Gastrocnemius medialis (tissue), 4 donors: ENCODE measurements around the gene HSD3B7. TPM values are rescaled to one million over a fixed set of nuclear protein-coding genes. Genes with fewer than 3 reads are reported as not detected.

ENCODE experiments used
- ATAC-seq, 2 donors: fragments of 150-250 bp; one replicate each; pipeline ENCODE4 v1.9.1; 2016
- DNase-seq, 2 donors: peaks; one replicate each; pipeline ENCODE4 v3.0.0-alpha.2; 2019
- H3K27ac ChIP-seq, 4 donors: fragments of 200-600 bp; sonication (generic); 1 replicate in 1 of 4; 2 replicates in 3 of 4; pipeline ENCODE4 v1.5.1; 2016 to 2018; ENCODE audit warnings: mild to moderate bottlenecking in 2 of 4, moderate library complexity in 1 of 4
- H3K27me3 ChIP-seq, 3 donors: fragments of 200-600 bp; sonication (generic) in 2 of 3; 1 replicate in 1 of 3; 2 replicates in 2 of 3; pipeline versions ENCODE4 v1.5.1 to v1.6.0; 2016 to 2019; ENCODE audit warnings: mild to moderate bottlenecking in 1 of 3, moderate library complexity in 1 of 3
- H3K36me3 ChIP-seq, 2 donors: fragments of 200-600 bp; sonication (generic) in 1 of 2; one replicate each; pipeline ENCODE4 v1.5.1; 2017 to 2018
- H3K4me1 ChIP-seq, 2 donors: fragments of 200-600 bp; sonication (generic) in 1 of 2; one replicate each; pipeline ENCODE4 v1.5.1; 2016 to 2017; ENCODE audit warnings: mild to moderate bottlenecking in 2 of 2
- H3K4me3 ChIP-seq, 4 donors: fragments of 200-600 bp; sonication (generic) in 3 of 4; 1 replicate in 1 of 4; 2 replicates in 3 of 4; pipeline ENCODE4 v1.5.1; 2016 to 2019; ENCODE audit warnings: mild to moderate bottlenecking in 2 of 4
- H3K9me3 ChIP-seq, 3 donors: fragments of 200-600 bp; sonication (generic) in 2 of 3; 1 replicate in 1 of 3; 2 replicates in 2 of 3; pipeline ENCODE4 v1.5.1; 2016 to 2019
- POLR2A ChIP-seq, 2 donors: fragments of 450-650 bp; IDR thresholded peaks; one replicate each; pipeline ENCODE4 v1.6.1; 2017; ENCODE audit warnings: antibody characterized with exemption in 2 of 2, mild to moderate bottlenecking in 2 of 2, moderate library complexity in 2 of 2
- in situ Hi-C, 4 donors: fragments of 200-750 bp; cut with MboI; loops; one replicate each; pipeline versions ENCODE4 v1.15.0 to v1.8.0; 2017; ENCODE audit warnings: low sequenced_read_pairs in 4 of 4
- intact Hi-C: fragments of 100-400 bp; cut with DNase I; formaldehyde crosslinking; loops from one replicate; pipeline ENCODE4 v1.15.1; 2023; ENCODE audit warnings: low total_unique reads
- total RNA-seq, 4 donors: library from RNA; depleted of rRNA; stranded (reverse); fragments of >200 nt; gene quantifications; one replicate each; pipeline versions ENCODE4 v1.1.0 to v1.2.3, GENCODE V29; 2016
- TF ChIP-seq, protein P1 (sequence below), 5 experiments: fragments of 450-650 bp in 3 of 5; fragments of 200-600 bp in 2 of 5; sonication (generic) in 2 of 5; IDR thresholded peaks in 4 of 5; conservative IDR thresholded peaks in 1 of 5; 1 replicate in 4 of 5; 2 replicates in 1 of 5; pipeline ENCODE4 v1.5.1; 2016 to 2019; ENCODE audit warnings: antibody characterized with exemption in 5 of 5, mild to moderate bottlenecking in 3 of 5, moderate library complexity in 3 of 5

HSD3B7 gene
- total RNA-seq, 4 donors from 2014 or later: 1.5 to 6.8 (median 5.4) TPM

DNA sequence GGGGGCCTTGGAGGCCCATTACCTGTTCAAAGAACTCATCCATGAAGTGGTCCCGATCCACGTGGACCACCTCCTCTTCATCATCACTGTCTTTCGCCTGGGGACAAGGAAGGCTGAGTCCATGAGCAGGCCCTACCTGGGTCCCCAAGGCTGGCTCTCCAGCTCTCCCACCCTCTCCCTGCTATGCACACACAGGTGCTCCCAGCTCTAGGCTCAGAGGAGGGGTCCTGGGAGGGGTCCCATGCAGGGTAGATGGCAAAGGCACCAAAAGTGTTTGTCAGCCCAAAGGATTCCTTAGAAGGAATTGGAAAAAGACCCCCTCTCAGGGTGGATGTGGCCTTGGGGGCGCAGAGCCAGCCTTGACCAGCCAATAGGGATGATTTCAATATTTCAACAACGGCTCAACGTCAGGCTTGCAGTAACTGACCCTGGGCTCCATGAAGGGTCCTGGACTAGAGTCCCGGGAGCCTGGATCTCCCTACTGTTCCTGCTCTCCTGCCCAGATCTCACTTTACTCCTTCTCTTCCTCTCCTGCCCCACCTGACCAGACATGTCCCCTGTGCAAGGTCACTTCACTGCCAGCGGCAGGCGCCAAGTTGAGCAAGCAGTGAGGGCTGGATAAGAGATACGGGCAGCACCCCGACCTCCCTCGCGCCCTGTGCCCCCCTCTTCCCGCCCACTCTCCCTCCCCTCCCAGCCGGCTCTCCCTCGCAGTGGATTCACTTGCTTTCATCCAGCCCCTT lies 16.7 kb downstream of the HSD3B7 start:
- peaks cover 0 to 8% of the 10 kb centered on the region in 2 donors for H3K4me1 ChIP-seq
- ATAC-seq: no peak
- peaks cover 0 to 2% (median 0%) of the 10 kb centered on the region in 3 donors for H3K27me3 ChIP-seq
- no peaks in the 10 kb centered on the region for H3K36me3 ChIP-seq
- no peak overlapping the region for H3K4me3 ChIP-seq
- in situ Hi-C loops: loop anchor here in 2 of 4 donors (25.0 kb wide), 2 partner anchors 161 to 861 kb away; partner anchors contain the start of genes PRSS36 (in 1 of the 2) and ZNF267 (in 1 of the 2)
- intact Hi-C loops: no loop called here
- no peaks in the 10 kb centered on the region for H3K9me3 ChIP-seq
- DNase-seq: no peak
- TF ChIP-seq, protein P1, sequence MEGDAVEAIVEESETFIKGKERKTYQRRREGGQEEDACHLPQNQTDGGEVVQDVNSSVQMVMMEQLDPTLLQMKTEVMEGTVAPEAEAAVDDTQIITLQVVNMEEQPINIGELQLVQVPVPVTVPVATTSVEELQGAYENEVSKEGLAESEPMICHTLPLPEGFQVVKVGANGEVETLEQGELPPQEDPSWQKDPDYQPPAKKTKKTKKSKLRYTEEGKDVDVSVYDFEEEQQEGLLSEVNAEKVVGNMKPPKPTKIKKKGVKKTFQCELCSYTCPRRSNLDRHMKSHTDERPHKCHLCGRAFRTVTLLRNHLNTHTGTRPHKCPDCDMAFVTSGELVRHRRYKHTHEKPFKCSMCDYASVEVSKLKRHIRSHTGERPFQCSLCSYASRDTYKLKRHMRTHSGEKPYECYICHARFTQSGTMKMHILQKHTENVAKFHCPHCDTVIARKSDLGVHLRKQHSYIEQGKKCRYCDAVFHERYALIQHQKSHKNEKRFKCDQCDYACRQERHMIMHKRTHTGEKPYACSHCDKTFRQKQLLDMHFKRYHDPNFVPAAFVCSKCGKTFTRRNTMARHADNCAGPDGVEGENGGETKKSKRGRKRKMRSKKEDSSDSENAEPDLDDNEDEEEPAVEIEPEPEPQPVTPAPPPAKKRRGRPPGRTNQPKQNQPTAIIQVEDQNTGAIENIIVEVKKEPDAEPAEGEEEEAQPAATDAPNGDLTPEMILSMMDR (IDR thresholded peaks at IDR 0.05 in 4 of 5, conservative IDR thresholded peaks at IDR 0.05 in 1 of 5): no peak
- TF ChIP-seq POLR2A (IDR thresholded peaks at IDR 0.05): no peak
- H3K27ac ChIP-seq: no peak overlapping the region

DNA sequence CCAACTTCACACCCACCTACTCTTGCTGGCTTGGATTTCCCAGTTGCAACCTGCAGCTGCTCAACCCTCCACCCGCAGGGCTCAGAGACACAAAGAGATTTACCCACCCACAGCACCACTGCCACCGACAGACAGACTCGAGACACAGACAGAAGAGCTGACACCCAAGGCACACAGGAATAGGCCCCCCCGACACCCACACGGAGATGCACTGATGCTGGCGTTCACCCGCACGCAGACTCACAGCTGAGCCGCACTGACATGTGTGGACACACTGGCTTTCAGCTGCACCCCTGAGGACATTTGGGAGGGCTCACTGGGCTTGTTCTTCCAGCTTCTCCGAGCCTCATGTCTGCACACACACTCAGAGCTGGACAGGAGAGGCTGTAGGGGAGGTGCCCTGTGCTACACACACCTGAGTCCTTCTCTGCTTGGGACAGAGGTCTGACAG lies 17.3 kb downstream of the HSD3B7 start:
- intact Hi-C loops: no loop called here
- in situ Hi-C loops: loop anchor here in 2 of 4 donors (25.0 kb wide), 2 partner anchors 160 to 860 kb away; partner anchors contain the start of genes PRSS36 (in 1 of the 2) and ZNF267 (in 1 of the 2)
- TF ChIP-seq POLR2A (IDR thresholded peaks at IDR 0.05): no peak
- TF ChIP-seq, protein P1 (IDR thresholded peaks at IDR 0.05 in 4 of 5, conservative IDR thresholded peaks at IDR 0.05 in 1 of 5): no peak
- DNase-seq (no peak), ATAC-seq (no peak)
- no peaks in the 10 kb centered on the region for H3K9me3 ChIP-seq
- H3K4me3 ChIP-seq: no peak overlapping the region
- H3K27me3 ChIP-seq: peaks cover 0 to under 1% (median 0%) of the 10 kb centered on the region in 3 donors
- peaks cover 0 to 4% of the 10 kb centered on the region in 2 donors for H3K4me1 ChIP-seq
- no peaks in the 10 kb centered on the region for H3K36me3 ChIP-seq
- H3K27ac ChIP-seq: no peak overlapping the region

DNA sequence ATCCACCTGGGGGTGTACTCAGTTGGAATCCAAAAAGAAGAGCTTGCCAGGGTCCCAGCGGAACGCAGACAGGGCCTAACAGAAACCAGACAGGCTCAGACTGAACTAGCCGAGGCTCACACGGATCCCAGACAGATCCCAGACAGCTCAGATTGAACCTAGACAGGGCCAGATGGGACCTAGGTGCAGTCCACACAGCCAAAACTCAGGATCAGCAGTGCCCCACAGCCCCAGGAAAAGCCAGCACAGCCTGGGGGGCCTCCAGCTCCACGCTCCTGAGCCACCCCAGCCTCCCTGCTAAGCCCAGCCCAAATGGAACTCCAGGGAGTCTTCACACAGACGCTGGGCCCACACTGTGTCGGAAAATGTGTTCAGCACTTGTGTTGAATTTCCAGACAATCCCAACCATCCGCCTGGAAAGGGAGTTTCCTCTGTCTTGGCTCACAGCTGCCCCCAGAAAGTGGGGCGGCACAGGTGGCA lies 17.9 kb downstream of the HSD3B7 start:
- in situ Hi-C loops: loop anchor here in 2 of 4 donors (25.0 kb wide), 2 partner anchors 159 to 859 kb away; partner anchors contain the start of genes PRSS36 (in 1 of the 2) and ZNF267 (in 1 of the 2)
- intact Hi-C loops: no loop called here
- Histone ChIP-seq H3K36me3 (no peaks in the 10 kb centered on the region), H3K27ac (no peak overlapping the region), H3K4me1 (no peaks in the 10 kb centered on the region), H3K4me3 (no peak overlapping the region), H3K27me3 (peaks cover 0 to 5% (median 2%) of the 10 kb centered on the region in 3 donors), H3K9me3 (no peaks in the 10 kb centered on the region)
- TF ChIP-seq, protein P1 (IDR thresholded peaks at IDR 0.05 in 4 of 5, conservative IDR thresholded peaks at IDR 0.05 in 1 of 5): no peak
- no peak for TF ChIP-seq POLR2A (IDR thresholded peaks at IDR 0.05)
- ATAC-seq (no peak), DNase-seq (no peak)

DNA sequence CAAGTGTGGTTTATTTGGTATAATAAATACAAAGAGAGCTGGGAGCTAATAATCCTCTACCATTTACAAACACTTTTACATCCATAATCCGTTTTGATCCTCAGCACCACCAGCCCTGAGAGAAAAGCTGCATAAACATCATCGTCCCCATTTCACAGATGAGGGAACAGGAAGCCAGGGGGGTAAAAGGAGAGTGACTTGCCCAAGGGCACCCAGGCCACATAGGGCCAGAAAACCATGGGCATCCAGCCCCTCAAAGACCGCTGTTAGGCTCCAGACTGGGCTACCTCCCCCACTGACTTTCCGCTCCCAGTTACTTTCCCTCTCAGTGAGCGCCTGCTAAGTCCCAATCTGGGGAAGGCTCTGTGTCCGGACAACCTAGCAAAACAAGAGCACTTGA lies 18.7 kb downstream of the HSD3B7 start:
- Histone ChIP-seq H3K9me3 (no peaks in the 10 kb centered on the region), H3K4me3 (no peak overlapping the region), H3K4me1 (no peaks in the 10 kb centered on the region), H3K36me3 (no peaks in the 10 kb centered on the region), H3K27ac (no peak overlapping the region), H3K27me3 (peaks cover 0 to 11% (median 8%) of the 10 kb centered on the region in 3 donors)
- in situ Hi-C loops: loop anchor here in 2 of 4 donors (25.0 kb wide), 2 partner anchors 159 to 859 kb away; partner anchors contain the start of genes PRSS36 (in 1 of the 2) and ZNF267 (in 1 of the 2)
- intact Hi-C loops: no loop called here
- TF ChIP-seq POLR2A (IDR thresholded peaks at IDR 0.05): no peak
- TF ChIP-seq, protein P1 (IDR thresholded peaks at IDR 0.05 in 4 of 5, conservative IDR thresholded peaks at IDR 0.05 in 1 of 5): no peak
- DNase-seq (no peak), ATAC-seq (no peak)
